PC-9 (cell line): Measurements from ENCODE around the gene AMTN.

Source experiments
- EZH2 ChIP-seq: fragments of 200-600 bp; sonication (generic); IDR thresholded peaks from 2 replicates; pipeline ENCODE4 v1.8.0; 2017; ENCODE audit warnings: antibody characterized with exemption, low read depth
- TF ChIP-seq, protein P1 (sequence below): fragments of 200-600 bp; sonication (generic); conservative IDR thresholded peaks from 2 replicates; pipeline ENCODE4 v1.6.1; 2017; ENCODE audit warnings: mixed run types, antibody characterized with exemption, mild to moderate bottlenecking, moderate library complexity

DNA sequence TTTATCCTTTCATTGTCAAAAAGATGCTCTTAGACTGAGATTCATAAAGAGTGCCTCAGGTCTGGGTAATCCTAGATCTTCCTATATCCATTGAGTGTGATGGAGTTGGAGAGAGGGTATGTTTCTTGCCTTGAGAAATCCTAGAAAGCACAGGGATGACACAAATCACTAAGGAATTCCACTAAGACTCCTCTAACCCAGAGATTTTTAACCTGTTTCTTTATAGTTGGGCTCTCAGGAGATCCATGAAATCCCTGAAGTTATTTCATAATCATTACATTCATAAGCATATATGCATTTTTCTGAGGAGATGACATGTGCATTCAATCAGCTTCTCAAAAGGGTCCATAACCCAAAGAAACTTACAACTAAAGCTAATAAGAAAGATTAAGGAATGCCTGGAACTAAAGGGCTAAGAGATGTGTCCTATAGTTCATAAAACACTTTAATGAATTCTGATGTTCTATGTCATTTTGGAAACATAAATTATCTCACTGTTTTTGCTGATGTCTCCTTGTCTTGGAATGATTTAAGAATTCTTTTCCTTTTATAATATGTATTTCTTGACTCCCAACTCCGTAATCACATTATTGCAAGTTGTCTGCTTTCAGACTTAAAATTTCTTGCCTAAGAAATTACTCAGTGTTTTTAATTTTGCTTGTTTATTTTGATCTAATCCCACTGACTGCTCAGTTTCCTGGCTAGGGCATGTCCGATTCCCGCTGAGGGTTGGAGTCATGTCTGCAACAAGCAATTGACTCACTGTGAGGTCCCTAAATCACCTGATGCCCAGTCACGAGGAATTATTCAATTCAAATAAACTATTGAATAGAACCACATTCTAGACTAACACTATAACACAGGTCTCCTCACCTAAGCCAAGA is 2.8 kb upstream of the AMTN start:
- TF ChIP-seq, protein P1, sequence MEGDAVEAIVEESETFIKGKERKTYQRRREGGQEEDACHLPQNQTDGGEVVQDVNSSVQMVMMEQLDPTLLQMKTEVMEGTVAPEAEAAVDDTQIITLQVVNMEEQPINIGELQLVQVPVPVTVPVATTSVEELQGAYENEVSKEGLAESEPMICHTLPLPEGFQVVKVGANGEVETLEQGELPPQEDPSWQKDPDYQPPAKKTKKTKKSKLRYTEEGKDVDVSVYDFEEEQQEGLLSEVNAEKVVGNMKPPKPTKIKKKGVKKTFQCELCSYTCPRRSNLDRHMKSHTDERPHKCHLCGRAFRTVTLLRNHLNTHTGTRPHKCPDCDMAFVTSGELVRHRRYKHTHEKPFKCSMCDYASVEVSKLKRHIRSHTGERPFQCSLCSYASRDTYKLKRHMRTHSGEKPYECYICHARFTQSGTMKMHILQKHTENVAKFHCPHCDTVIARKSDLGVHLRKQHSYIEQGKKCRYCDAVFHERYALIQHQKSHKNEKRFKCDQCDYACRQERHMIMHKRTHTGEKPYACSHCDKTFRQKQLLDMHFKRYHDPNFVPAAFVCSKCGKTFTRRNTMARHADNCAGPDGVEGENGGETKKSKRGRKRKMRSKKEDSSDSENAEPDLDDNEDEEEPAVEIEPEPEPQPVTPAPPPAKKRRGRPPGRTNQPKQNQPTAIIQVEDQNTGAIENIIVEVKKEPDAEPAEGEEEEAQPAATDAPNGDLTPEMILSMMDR: no peak
- TF ChIP-seq EZH2: no peak
